Chondrocyte (in vitro differentiated cells): ENCODE results near the gene EPHX1. TPM values are rescaled to one million over a fixed set of nuclear protein-coding genes. Genes with fewer than 3 reads are reported as not detected.
"Not testable (repeated sequence)": the region's sequence is repeated elsewhere in the genome, so short reads cannot be mapped to it uniquely, and the experiment has no call there.

Experiments
- DNase-seq: peaks from one replicate; pipeline ENCODE4 v3.0.0; 2021; ENCODE audit warnings: mixed read lengths, low spot score
- H3K27ac Mint-ChIP-seq: one replicate; pipeline ENCODE4 v1.8.0; 2021; ENCODE audit warnings: mild to moderate bottlenecking, moderate library complexity, mixed read lengths; ENCODE audit not compliant: unreplicated experiment
- H3K27me3 Mint-ChIP-seq: 2 replicates; pipeline ENCODE4 v1.8.0; 2021; ENCODE audit warnings: low read depth, mixed read lengths
- H3K36me3 Mint-ChIP-seq: 2 replicates; pipeline ENCODE4 v1.8.0; 2021; ENCODE audit warnings: low read depth, mixed read lengths
- H3K4me1 Mint-ChIP-seq: 2 replicates; pipeline ENCODE4 v1.8.0; 2021; ENCODE audit warnings: low read depth, mild to moderate bottlenecking, mixed read lengths
- H3K4me3 Mint-ChIP-seq: one replicate; pipeline ENCODE4 v1.8.0; 2021; ENCODE audit warnings: mild to moderate bottlenecking, moderate library complexity, mixed read lengths; ENCODE audit not compliant: unreplicated experiment
- H3K9me3 Mint-ChIP-seq: 2 replicates; pipeline ENCODE4 v1.8.0; 2021; ENCODE audit warnings: low read depth, mixed read lengths
- CTCF ChIP-seq: fragments of 200-600 bp; sonication (generic); IDR thresholded peaks from 2 replicates; pipeline ENCODE4 v1.5.0; 2021; ENCODE audit warnings: antibody characterized with exemption, mild to moderate bottlenecking, moderate library complexity
- long read RNA-seq: library from polyadenylated mRNA; stranded (forward); transcript quantifications from one replicate; pipeline ENCODE4 v2.0.0, GENCODE V29; 2021
- total RNA-seq: library from RNA; stranded (reverse); gene quantifications from 3 replicates; pipeline ENCODE4 v1.2.1, GENCODE V29; 2021

EPHX1 gene
- 61.8 to 69.1 TPM (median 67.0 TPM) in 3 replicates for total RNA-seq
- long read RNA-seq, transcript EPHX1-201 (9 exons, 1,660 nt) = major isoform, 35 of 39 reads
- long read RNA-seq, partial matches to known transcripts = 1 of 39 reads
- long read RNA-seq, other reads (novel, unspliced or antisense) = 1 of 39 reads

- H3K4me3 Mint-ChIP-seq = peak within 1 kb of the TSS; percentile 86
- H3K36me3 Mint-ChIP-seq = no peaks in the 10 kb centered on the region
- peak; percentile 68 for TF ChIP-seq CTCF
- H3K9me3 Mint-ChIP-seq = no peaks in the 10 kb centered on the region
- no peaks in the 10 kb centered on the region for H3K27me3 Mint-ChIP-seq
- DNase-seq = no peak
- H3K27ac Mint-ChIP-seq = peak within 1 kb of the TSS; percentile 86
- H3K4me1 Mint-ChIP-seq = peaks cover 37% of the 10 kb centered on the region
These were observed at the start of gene EPHX1 for GRCh38 chr1:225809842-225810578. Gene EPHX1, plus strand, starts transcription at chr1:225810124. Its CDS starts 18,606 bp downstream, at chr1:225828730.

- Mint-ChIP-seq H3K4me1 (peaks cover 46% of the 10 kb centered on the region), H3K4me3 (no peak overlapping the region), H3K9me3 (no peaks in the 10 kb centered on the region), H3K27me3 (no peaks in the 10 kb centered on the region), H3K36me3 (no peaks in the 10 kb centered on the region), H3K27ac (no peak overlapping the region)
- DNase-seq = no peak
- TF ChIP-seq CTCF = no peak
These were observed 49.4 kb upstream of the EPHX1 start for GRCh38 chr1:225760531-225760930.

DNA sequence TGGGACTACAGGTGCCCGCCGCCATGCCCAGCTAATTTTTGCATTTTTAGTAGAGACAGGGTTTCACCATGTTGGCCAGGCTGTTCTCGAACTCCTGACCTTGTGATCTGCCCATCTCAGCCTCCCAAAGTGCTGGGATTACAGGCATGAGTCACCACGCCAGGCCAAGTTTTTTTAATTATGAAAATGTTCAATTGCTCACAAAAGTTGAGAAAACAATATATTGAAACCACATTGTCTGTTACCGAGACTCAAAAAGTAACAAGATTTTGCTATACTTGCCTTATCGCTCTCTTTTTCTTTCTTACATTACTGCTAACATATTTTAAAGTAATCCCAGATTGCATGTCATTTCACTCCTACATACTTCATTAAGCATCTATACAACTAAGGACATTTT lies 48.5 kb upstream of the EPHX1 start:
- Mint-ChIP-seq H3K4me1 (peaks cover 43% of the 10 kb centered on the region), H3K27ac (peak overlapping the region; percentile 95)
- not testable (repeated sequence) for H3K36me3 Mint-ChIP-seq, H3K9me3 Mint-ChIP-seq, DNase-seq, H3K27me3 Mint-ChIP-seq, H3K4me3 Mint-ChIP-seq

GRCh38 chr1:225762002-225762441 lies 47.9 kb upstream of the EPHX1 start:
- Mint-ChIP-seq H3K36me3 (no peaks in the 10 kb centered on the region), H3K4me3 (no peak overlapping the region)

DNA sequence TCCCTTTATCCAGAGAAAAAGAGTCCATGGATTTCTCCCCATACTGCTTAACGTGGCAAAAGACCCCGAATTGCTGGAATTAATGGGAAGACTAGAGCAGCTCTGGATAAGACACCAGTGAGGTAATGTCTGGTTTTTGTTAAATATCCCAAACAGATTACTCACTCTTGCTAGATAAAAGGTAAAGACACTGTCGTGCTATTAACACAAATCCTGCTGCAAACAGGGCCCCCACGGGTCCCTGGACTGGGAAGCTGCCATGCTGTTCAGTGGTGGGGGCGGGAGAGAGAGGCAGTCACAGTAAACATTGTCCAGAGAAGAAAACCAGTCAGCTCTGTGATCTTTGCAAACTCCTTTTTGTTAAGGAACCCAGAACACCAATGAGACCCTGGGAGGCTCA lies 47.5 kb upstream of the EPHX1 start:
- no peak for TF ChIP-seq CTCF
- Mint-ChIP-seq H3K27me3 (no peaks in the 10 kb centered on the region), H3K9me3 (no peaks in the 10 kb centered on the region), H3K4me3 (no peak overlapping the region), H3K36me3 (no peaks in the 10 kb centered on the region), H3K27ac (peak overlapping the region; percentile 95), H3K4me1 (peaks cover 54% of the 10 kb centered on the region)
- DNase-seq = no peak

More at GRCh38 chr1:225762002-225762441, 47.9 kb upstream of the EPHX1 start:
- peaks cover 49% of the 10 kb centered on the region for H3K4me1 Mint-ChIP-seq
- H3K9me3 Mint-ChIP-seq = no peaks in the 10 kb centered on the region
- no peak for DNase-seq
- H3K27ac Mint-ChIP-seq = peak overlapping the region; percentile 95
- no peak for TF ChIP-seq CTCF
- H3K27me3 Mint-ChIP-seq = no peaks in the 10 kb centered on the region
